Measurements from ENCODE around the gene ACTR5.

The ACTR5 gene

DNA sequence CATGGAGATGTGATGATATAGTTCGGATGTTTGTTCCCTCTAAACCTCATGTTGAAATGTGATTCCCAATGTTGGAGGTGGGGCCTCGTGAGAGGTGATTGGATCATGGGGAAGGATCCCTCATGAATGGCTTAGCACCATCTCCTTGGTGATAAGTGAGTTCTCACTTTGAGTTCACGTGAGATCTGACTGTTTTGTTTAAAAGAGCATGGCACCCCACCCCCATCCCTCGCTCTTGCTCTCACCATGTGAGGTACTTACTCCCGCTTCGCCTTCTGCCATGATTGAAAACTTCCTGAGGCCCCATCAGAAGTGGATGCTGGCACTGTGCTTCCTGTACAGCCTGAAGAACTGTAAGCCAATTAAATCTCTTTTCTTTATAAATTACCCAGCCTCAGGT lies 13.1 kb upstream of the ACTR5 start:
- no peak overlapping the region for H3K4me3 ChIP-seq (ENCODE audit: low read depth, low read length)
- no peak for DNase-seq (ENCODE audit: low read depth)
- TF ChIP-seq, protein P1, sequence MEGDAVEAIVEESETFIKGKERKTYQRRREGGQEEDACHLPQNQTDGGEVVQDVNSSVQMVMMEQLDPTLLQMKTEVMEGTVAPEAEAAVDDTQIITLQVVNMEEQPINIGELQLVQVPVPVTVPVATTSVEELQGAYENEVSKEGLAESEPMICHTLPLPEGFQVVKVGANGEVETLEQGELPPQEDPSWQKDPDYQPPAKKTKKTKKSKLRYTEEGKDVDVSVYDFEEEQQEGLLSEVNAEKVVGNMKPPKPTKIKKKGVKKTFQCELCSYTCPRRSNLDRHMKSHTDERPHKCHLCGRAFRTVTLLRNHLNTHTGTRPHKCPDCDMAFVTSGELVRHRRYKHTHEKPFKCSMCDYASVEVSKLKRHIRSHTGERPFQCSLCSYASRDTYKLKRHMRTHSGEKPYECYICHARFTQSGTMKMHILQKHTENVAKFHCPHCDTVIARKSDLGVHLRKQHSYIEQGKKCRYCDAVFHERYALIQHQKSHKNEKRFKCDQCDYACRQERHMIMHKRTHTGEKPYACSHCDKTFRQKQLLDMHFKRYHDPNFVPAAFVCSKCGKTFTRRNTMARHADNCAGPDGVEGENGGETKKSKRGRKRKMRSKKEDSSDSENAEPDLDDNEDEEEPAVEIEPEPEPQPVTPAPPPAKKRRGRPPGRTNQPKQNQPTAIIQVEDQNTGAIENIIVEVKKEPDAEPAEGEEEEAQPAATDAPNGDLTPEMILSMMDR (IDR thresholded peaks at IDR 0.05; ENCODE audit: insufficient read depth, low read depth, low read length, missing control alignments): no peak

- no peak for DNase-seq (ENCODE audit: low read depth)
- TF ChIP-seq, protein P1 (IDR thresholded peaks at IDR 0.05; ENCODE audit: insufficient read depth, low read depth, low read length, missing control alignments): no peak
- no peak overlapping the region for H3K4me3 ChIP-seq (ENCODE audit: low read depth, low read length)
Measured at GRCh38 chr20:38737887-38738286, 10.4 kb upstream of the ACTR5 start.

DNA sequence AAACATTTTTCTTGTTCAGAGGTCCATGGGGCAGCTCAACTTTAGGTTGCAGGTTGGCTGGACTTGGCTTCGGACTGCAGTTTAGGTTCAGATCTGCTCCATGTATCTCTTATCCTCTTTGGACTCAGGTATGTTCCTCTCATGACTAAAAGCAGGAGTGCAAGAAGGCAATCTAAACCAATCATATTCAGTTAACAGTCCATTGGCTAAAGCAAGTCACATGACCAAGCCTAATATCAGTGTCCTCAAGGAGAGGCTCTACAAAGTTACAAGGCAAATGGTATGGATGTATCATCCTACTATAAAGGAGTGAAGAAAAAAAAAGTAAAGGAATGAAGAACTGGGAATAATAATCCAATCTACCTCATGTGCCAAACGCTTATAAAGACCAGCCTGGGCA lies 2.5 kb upstream of the ACTR5 start:
- no peak for DNase-seq (ENCODE audit: low read depth)
- no peak overlapping the region for H3K4me3 ChIP-seq (ENCODE audit: low read depth, low read length)
- TF ChIP-seq, protein P1 (IDR thresholded peaks at IDR 0.05; ENCODE audit: insufficient read depth, low read depth, low read length, missing control alignments): no peak

- no peak for DNase-seq (ENCODE audit: low read depth)
- H3K4me3 ChIP-seq (ENCODE audit: low read depth, low read length): peak overlapping the region; percentile 38
- TF ChIP-seq, protein P1 (IDR thresholded peaks at IDR 0.05; ENCODE audit: insufficient read depth, low read depth, low read length, missing control alignments): no peak
Measured at GRCh38 chr20:38747495-38748096, 664 bp upstream of the ACTR5 start.

DNA sequence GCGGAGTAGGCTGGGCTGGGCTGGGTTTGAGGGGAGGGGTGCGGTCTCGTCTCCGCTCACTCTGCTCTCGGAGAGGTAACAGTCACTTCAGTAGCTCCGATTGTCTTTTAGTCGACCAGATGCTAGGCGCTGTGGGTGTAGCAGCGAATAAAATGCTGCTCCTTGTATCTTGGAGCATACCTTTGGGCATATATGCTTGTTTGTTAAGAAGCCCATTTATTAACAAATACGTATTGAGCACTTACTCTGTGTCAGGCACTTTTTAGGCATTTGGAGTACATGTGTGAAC lies 545 bp downstream of the ACTR5 start:
- DNase-seq (ENCODE audit: low read depth): peak; percentile 60
- TF ChIP-seq, protein P1 (IDR thresholded peaks at IDR 0.05; ENCODE audit: insufficient read depth, low read depth, low read length, missing control alignments): no peak
- peak overlapping the region; percentile 72 for H3K4me3 ChIP-seq (ENCODE audit: low read depth, low read length)

GRCh38 chr20:38751360-38751976 lies 3.2 kb downstream of the ACTR5 start:
- no peak overlapping the region for H3K4me3 ChIP-seq (ENCODE audit: low read depth, low read length)
- TF ChIP-seq, protein P1 (IDR thresholded peaks at IDR 0.05; ENCODE audit: insufficient read depth, low read depth, low read length, missing control alignments): peak; percentile 57
- DNase-seq (ENCODE audit: low read depth): peak; percentile 50

- no peak for DNase-seq (ENCODE audit: low read depth)
- no peak overlapping the region for H3K4me3 ChIP-seq (ENCODE audit: low read depth, low read length)
- TF ChIP-seq, protein P1 (IDR thresholded peaks at IDR 0.05; ENCODE audit: insufficient read depth, low read depth, low read length, missing control alignments): no peak
Measured at GRCh38 chr20:38752029-38752428, 3.8 kb downstream of the ACTR5 start.
